PC-3 (cell line): ENCODE data around the gene ASB5. TPM values are rescaled to one million over a fixed set of nuclear protein-coding genes. Genes with fewer than 3 reads are reported as not detected.

ENCODE experiments used
- ATAC-seq: fragments of 200-7000 bp; cut with Tn5 transposase; 2 replicates; pipeline ENCODE4 v1.9.1; 2020; ENCODE audit warnings: mild to moderate bottlenecking, moderate library complexity
- BruUV-seq: library from RNA; stranded (reverse); fragments of 400-500 nt; replicated peaks from 2 replicates; lab custom pipeline; 2021; lab: Mats Ljungman, UMichigan
- CTCF ChIA-PET: fragments of 300-600 bp; sonication (Branson Sonifier 250); formaldehyde crosslinking; loops from one replicate; lab custom pipeline; 2022; ENCODE audit warnings: antibody characterized with exemption; lab: Charles Lee
- POLR2A ChIA-PET: fragments of 300-600 bp; sonication (Branson Sonifier 250); formaldehyde crosslinking; loops from one replicate; lab custom pipeline; 2022; ENCODE audit warnings: antibody characterized with exemption; ENCODE audit not compliant: unreplicated experiment; lab: Charles Lee
- DNase-seq: peaks from one replicate; pipeline ENCODE4 v3.0.0-alpha.2; 2015
- H2AFZ ChIP-seq: fragments of 300-600 bp; sonication (generic); 2 replicates; pipeline ENCODE4 v1.6.0; 2016; ENCODE audit warnings: antibody characterized with exemption, low read length
- H3F3A ChIP-seq: fragments of 300-600 bp; sonication (generic); one replicate; pipeline ENCODE4 v1.6.0; 2017; ENCODE audit warnings: antibody characterized with exemption, low read length, control low read depth, mild to moderate bottlenecking; ENCODE audit not compliant: unreplicated experiment
- H3K27ac ChIP-seq: fragments of 300-600 bp; sonication (generic); 2 replicates; pipeline ENCODE4 v1.5.1; 2016; ENCODE audit warnings: mild to moderate bottlenecking, low read length
- H3K27me3 ChIP-seq: fragments of 300-600 bp; sonication (generic); 2 replicates; pipeline ENCODE4 v1.6.1; 2016; ENCODE audit warnings: low read length, mixed read lengths
- H3K36me3 ChIP-seq: fragments of 300-600 bp; sonication (generic); 2 replicates; pipeline ENCODE4 v1.6.1; 2016; ENCODE audit warnings: low read depth, mixed run types, low read length, mixed read lengths
- H3K4me1 ChIP-seq: fragments of 300-600 bp; sonication (generic); 2 replicates; pipeline ENCODE4 v1.5.1; 2016; ENCODE audit warnings: low read length; ENCODE audit not compliant: insufficient read depth
- H3K4me2 ChIP-seq: fragments of 300-600 bp; sonication (generic); 2 replicates; pipeline ENCODE4 v1.6.0; 2016; ENCODE audit warnings: low read length
- H3K4me3 ChIP-seq: fragments of 300-600 bp; sonication (generic); 2 replicates; pipeline ENCODE4 v1.5.1; 2016; ENCODE audit warnings: mild to moderate bottlenecking, low read length, mixed read lengths
- H3K79me2 ChIP-seq: fragments of 300-600 bp; sonication (generic); 2 replicates; pipeline ENCODE4 v1.6.1; 2017; ENCODE audit warnings: low read length, mixed read lengths
- H3K9ac ChIP-seq: fragments of 300-600 bp; sonication (generic); 2 replicates; pipeline ENCODE4 v1.6.0; 2016; ENCODE audit warnings: mild to moderate bottlenecking, low read length
- H3K9me2 ChIP-seq: fragments of 300-600 bp; sonication (generic); replicated peaks from 2 replicates; pipeline ENCODE4 v1.6.1; 2016; ENCODE audit warnings: mixed run types, low read length, mixed read lengths
- H3K9me3 ChIP-seq: fragments of 300-600 bp; sonication (generic); 2 replicates; pipeline ENCODE4 v1.6.1; 2016; ENCODE audit warnings: low read length, mixed read lengths
- H4K20me1 ChIP-seq: fragments of 300-600 bp; sonication (generic); 2 replicates; pipeline ENCODE4 v1.6.1; 2016; ENCODE audit warnings: low read length, mixed read lengths
- CTCF ChIP-seq: fragments of 300-600 bp; sonication (generic); conservative IDR thresholded peaks from 2 replicates; pipeline ENCODE4 v1.5.1; 2017; ENCODE audit warnings: antibody characterized with exemption, low read depth, mild to moderate bottlenecking, low read length
- EZH2 ChIP-seq: fragments of 300-600 bp; sonication (generic); IDR thresholded peaks from one replicate; pipeline ENCODE4 v1.6.1; 2017; ENCODE audit warnings: antibody characterized with exemption, mild to moderate bottlenecking, low read length; ENCODE audit not compliant: unreplicated experiment
- EZH2phosphoT487 ChIP-seq: fragments of 300-600 bp; sonication (generic); IDR thresholded peaks from 2 replicates; pipeline ENCODE4 v1.6.1; 2018; ENCODE audit warnings: mild to moderate bottlenecking, antibody characterized with exemption, low read length, borderline replicate concordance
- intact Hi-C: fragments of 100-400 bp; cut with micrococcal nuclease; formaldehyde crosslinking; loops from 2 replicates; pipeline ENCODE4 v1.9.0; 2023
- total RNA-seq: library from RNA; depleted of rRNA; stranded (reverse); fragments of >200 nt; gene quantifications from 2 replicates; pipeline ENCODE4 v1.2.3, GENCODE V29; 2014

Gene ASB5
- total RNA-seq, 1 experiment from 2014 or later: not detected

- intact Hi-C loops: no loop called here
- POLR2A ChIA-PET: interaction anchor here (0.5 kb wide), 1 partner anchor 138 kb away, joined by 5 read pairs; no protein-coding TSS in a partner anchor
- no peak overlapping the region for H3K4me3 ChIP-seq
- H4K20me1 ChIP-seq: no peaks in the 10 kb centered on the region
- no peaks in the 10 kb centered on the region for H3K79me2 ChIP-seq
- H3K27me3 ChIP-seq: no peaks in the 10 kb centered on the region
- H3K36me3 ChIP-seq: no peaks in the 10 kb centered on the region
- TF ChIP-seq EZH2phosphoT487 (no peak), EZH2 (no peak), CTCF (no peak)
- peaks cover 7% of the 10 kb centered on the region for H3K4me1 ChIP-seq
- H3K4me2 ChIP-seq: no peak overlapping the region
- no peak overlapping the region for H3K27ac ChIP-seq
- no peak for DNase-seq
- ATAC-seq: no peak
- no peak overlapping the region for H2AFZ ChIP-seq
- H3K9me2 ChIP-seq: no peaks in the 10 kb centered on the region
- no peaks in the 10 kb centered on the region for H3K9me3 ChIP-seq
- CTCF ChIA-PET: no interaction called here
- H3K9ac ChIP-seq: no peak overlapping the region
- H3F3A ChIP-seq: no peaks in the 10 kb centered on the region
- BruUV-seq: no TSS peak
Observed at GRCh38 chr4:176292920-176293319, 23.9 kb upstream of the ASB5 start.

GRCh38 chr4:176291748-176292147 lies 22.7 kb upstream of the ASB5 start:
- H3K79me2 ChIP-seq: no peaks in the 10 kb centered on the region
- DNase-seq (peak; percentile 31), ATAC-seq (peak; percentile 58)
- CTCF ChIA-PET: no interaction called here
- no peaks in the 10 kb centered on the region for H3K36me3 ChIP-seq
- POLR2A ChIA-PET: no interaction called here
- TF ChIP-seq EZH2phosphoT487 (no peak), CTCF (no peak), EZH2 (no peak)
- intact Hi-C loops: no loop called here
- no peaks in the 10 kb centered on the region for H4K20me1 ChIP-seq
- H3K27me3 ChIP-seq: no peaks in the 10 kb centered on the region
- H3K4me3 ChIP-seq: no peak overlapping the region
- H3K4me2 ChIP-seq: no peak overlapping the region
- no peaks in the 10 kb centered on the region for H3F3A ChIP-seq
- H3K4me1 ChIP-seq: peaks cover 7% of the 10 kb centered on the region
- BruUV-seq: no TSS peak
- H3K9ac ChIP-seq: no peak overlapping the region
- no peaks in the 10 kb centered on the region for H3K9me3 ChIP-seq
- no peak overlapping the region for H3K27ac ChIP-seq
- H2AFZ ChIP-seq: no peak overlapping the region
- H3K9me2 ChIP-seq: no peaks in the 10 kb centered on the region

- no peaks in the 10 kb centered on the region for H3K9me3 ChIP-seq
- H3K79me2 ChIP-seq: no peaks in the 10 kb centered on the region
- no peaks in the 10 kb centered on the region for H3K9me2 ChIP-seq
- no peaks in the 10 kb centered on the region for H3K27me3 ChIP-seq
- DNase-seq (no peak), ATAC-seq (no peak)
- ChIA-PET POLR2A (no interaction called here), CTCF (no interaction called here)
- H3K27ac ChIP-seq: no peak overlapping the region
- H4K20me1 ChIP-seq: no peaks in the 10 kb centered on the region
- TF ChIP-seq EZH2: no peak
- TF ChIP-seq EZH2phosphoT487: no peak
- TF ChIP-seq CTCF: no peak
- BruUV-seq: no TSS peak
- H3K4me1 ChIP-seq: peaks cover 7% of the 10 kb centered on the region
- H3K4me2 ChIP-seq: no peak overlapping the region
- no peak overlapping the region for H3K4me3 ChIP-seq
- H3K9ac ChIP-seq: no peak overlapping the region
- no peak overlapping the region for H2AFZ ChIP-seq
- H3K36me3 ChIP-seq: no peaks in the 10 kb centered on the region
- no peaks in the 10 kb centered on the region for H3F3A ChIP-seq
- intact Hi-C loops: no loop called here
Observed at GRCh38 chr4:176290520-176290919, 21.5 kb upstream of the ASB5 start.
